B cell (primary cell): ENCODE data around the gene GRM8. TPM values are rescaled to one million over a fixed set of nuclear protein-coding genes. Genes with fewer than 3 reads are reported as not detected.

Experiments used
- ATAC-seq: fragments of 200-7000 bp; cut with Tn5 transposase; one replicate; pipeline ENCODE4 v1.10.0; 2021; ENCODE audit warnings: low read depth, mild to moderate bottlenecking, moderate number of reproducible peaks, moderate library complexity
- CTCF ChIA-PET: fragments of 350-600 bp; sonication (Branson Sonifier 250); formaldehyde crosslinking; loops from one replicate; lab custom pipeline; 2021; ENCODE audit warnings: antibody characterized with exemption, inconsistent platforms; lab: Charles Lee
- POLR2A ChIA-PET: fragments of 350-600 bp; sonication (Branson Sonifier 250); formaldehyde crosslinking; loops from one replicate; lab custom pipeline; 2021; ENCODE audit warnings: antibody characterized with exemption; lab: Charles Lee
- DNase-seq: peaks from one replicate; pipeline ENCODE4 v3.0.0; 2013
- H2AFZ ChIP-seq: 2 replicates; pipeline ENCODE4 v1.6.1; 2012; ENCODE audit warnings: mild to moderate bottlenecking, low read depth, low read length; ENCODE audit not compliant: insufficient read depth, poor library complexity, severe bottlenecking
- H3K27ac ChIP-seq, 2 donors: 1 replicate in 1 of 2; 2 replicates in 1 of 2; pipeline ENCODE4 v1.5.1; 2012 to 2013; ENCODE audit warnings: low read length in 2 of 2, mild to moderate bottlenecking in 2 of 2, moderate library complexity in 1 of 2
- H3K27me3 ChIP-seq, 4 experiments: fragments of 200-600 bp in 1 of 4; sonication (generic) in 1 of 4; replicated peaks in 1 of 4; 1 replicate in 2 of 4; 2 replicates in 2 of 4; pipeline versions ENCODE4 v1.6.1 to v1.7.0; 2013 to 2016; ENCODE audit warnings: low read length in 3 of 4, mild to moderate bottlenecking in 2 of 4, mixed read lengths in 1 of 4, moderate library complexity in 1 of 4; ENCODE audit not compliant: insufficient read depth in 4 of 4, control insufficient read depth in 3 of 4; ENCODE audit errors: control extremely low read depth in 1 of 4
- H3K36me3 ChIP-seq, 2 experiments: replicated peaks in 1 of 2; 1 replicate in 1 of 2; 2 replicates in 1 of 2; pipeline versions ENCODE4 v1.6.1 to v1.7.1; 2013; ENCODE audit warnings: low read length in 1 of 2; ENCODE audit not compliant: insufficient read depth in 2 of 2, control insufficient read depth in 1 of 2; ENCODE audit errors: control extremely low read depth in 1 of 2, extremely low read depth in 1 of 2
- H3K4me1 ChIP-seq, 2 donors: fragments of 200-600 bp in 1 of 2; sonication (generic) in 1 of 2; 1 replicate in 1 of 2; 2 replicates in 1 of 2; pipeline versions ENCODE4 v1.5.1 to v1.6.1; 2013 to 2017; ENCODE audit warnings: low read length in 2 of 2; ENCODE audit not compliant: control insufficient read depth in 2 of 2, insufficient read depth in 2 of 2
- H3K4me2 ChIP-seq: replicated peaks from 2 replicates; pipeline ENCODE3; 2012; ENCODE audit warnings: mild to moderate bottlenecking, low read depth, low read length; ENCODE audit not compliant: poor library complexity, severe bottlenecking
- H3K4me3 ChIP-seq, 5 experiments: fragments of 200-600 bp in 1 of 5; sonication (generic) in 1 of 5; 1 replicate in 3 of 5; 2 replicates in 2 of 5; pipeline versions ENCODE4 v1.5.1 to v1.7.0; 2011 to 2016; ENCODE audit warnings: low read length in 4 of 5, mild to moderate bottlenecking in 4 of 5, low read depth in 2 of 5, control low read depth in 1 of 5, moderate library complexity in 1 of 5; ENCODE audit not compliant: insufficient read depth in 1 of 5; ENCODE audit errors: control extremely low read depth in 1 of 5, extremely low read depth in 1 of 5
- H3K79me2 ChIP-seq: fragments of 200-600 bp; sonication (generic); one replicate; pipeline ENCODE4 v1.6.0; 2016; ENCODE audit warnings: low read length; ENCODE audit not compliant: control insufficient read depth, insufficient read depth
- H3K9ac ChIP-seq: fragments of 200-600 bp; sonication (generic); 2 replicates; pipeline ENCODE4 v1.6.1; 2017; ENCODE audit warnings: mild to moderate bottlenecking, low read length, moderate library complexity
- H3K9me3 ChIP-seq, 3 donors: one replicate each; pipeline versions ENCODE4 v1.6.1 to v1.7.1; 2013; ENCODE audit warnings: low read length in 2 of 3; ENCODE audit not compliant: control insufficient read depth in 2 of 3, insufficient read depth in 1 of 3; ENCODE audit errors: control extremely low read depth in 1 of 3
- H4K20me1 ChIP-seq: 2 replicates; pipeline ENCODE4 v1.6.0; 2012; ENCODE audit warnings: mild to moderate bottlenecking, low read length; ENCODE audit not compliant: insufficient read depth, control insufficient read depth, poor library complexity, severe bottlenecking
- H3K27ac Mint-ChIP-seq: one replicate; pipeline ENCODE4 v1.8.0; 2021; ENCODE audit warnings: mixed read lengths
- H3K27me3 Mint-ChIP-seq: one replicate; pipeline ENCODE4 v1.8.0; 2021; ENCODE audit warnings: mixed read lengths
- H3K4me1 Mint-ChIP-seq: one replicate; pipeline ENCODE4 v1.8.0; 2021; ENCODE audit warnings: mixed read lengths
- H3K4me3 Mint-ChIP-seq: one replicate; pipeline ENCODE4 v1.8.0; 2021; ENCODE audit warnings: mixed read lengths
- H3K9me3 Mint-ChIP-seq: one replicate; pipeline ENCODE4 v1.8.0; 2022; ENCODE audit warnings: mixed read lengths; ENCODE audit not compliant: insufficient read depth
- CTCF ChIP-seq: fragments of 200-600 bp; IDR thresholded peaks from one replicate; pipeline ENCODE4 v1.8.0; 2022; ENCODE audit warnings: antibody characterized with exemption, mild to moderate bottlenecking
- EZH2 ChIP-seq: IDR thresholded peaks from 2 replicates; pipeline ENCODE4 v1.6.1; 2012; ENCODE audit warnings: borderline replicate concordance, low read depth, mild to moderate bottlenecking, moderate library complexity, low read length; ENCODE audit not compliant: insufficient read depth, poor library complexity, severe bottlenecking
- WGBS: methylation state at CpG from one replicate; pipeline ENCODE4 v1.1.5; 2013; ENCODE audit warnings: missing lambda C conversion rate; ENCODE audit not compliant: insufficient coverage; 5-methylcytosine and 5-hydroxymethylcytosine counted together
- intact Hi-C: fragments of 100-400 bp; cut with micrococcal nuclease; formaldehyde crosslinking; loops from one replicate; pipeline ENCODE4 v1.10.0; 2022
- polyA plus RNA-seq: library from polyadenylated mRNA; depleted of rRNA; stranded (reverse); fragments of >200 nt; gene quantifications from 2 replicates; pipeline ENCODE4 v1.2.3, GENCODE V29; 2012
- total RNA-seq, 2 donors: library from RNA; stranded (reverse); fragments of 120-200 nt in 1 of 2; gene quantifications; 1 replicate in 1 of 2; 2 replicates in 1 of 2; pipeline versions ENCODE4 v1.2.3 to v1.2.4, GENCODE V29; 2013 to 2022

Gene GRM8
- total and polyA plus RNA-seq, 2 donors (not counting 1 experiment from before 2014, with no cell fraction given) = not detected

GRCh38 chr7:126818393-126819196 is 434.1 kb downstream of the GRM8 start:
- H3K27me3 Mint-ChIP-seq = peaks cover 6% of the 10 kb centered on the region
- no peak overlapping the region for H3K4me3 Mint-ChIP-seq
- H3K27ac Mint-ChIP-seq = no peak overlapping the region
- DNase-seq (no peak), ATAC-seq (no peak)
- Histone ChIP-seq H3K4me1 (no peaks in the 10 kb centered on the region), H3K9me3 (no peaks in the 10 kb centered on the region), H3K27me3 (no peaks in the 10 kb centered on the region), H3K9ac (no peak overlapping the region), H3K27ac (no peak overlapping the region), H3K4me2 (no peak overlapping the region), H3K36me3 (no peaks in the 10 kb centered on the region), H2AFZ (no peak overlapping the region), H3K79me2 (no peaks in the 10 kb centered on the region), H3K4me3 (no peak overlapping the region), H4K20me1 (no peaks in the 10 kb centered on the region)
- CTCF ChIA-PET = no interaction called here
- H3K4me1 Mint-ChIP-seq = no peaks in the 10 kb centered on the region
- no peaks in the 10 kb centered on the region for H3K9me3 Mint-ChIP-seq
- POLR2A ChIA-PET = no interaction called here
- intact Hi-C loops = no loop called here
- TF ChIP-seq EZH2 (no peak), CTCF (no peak)
- WGBS = 88% methylated on average over 2 of the region's 3 CpGs

GRCh38 chr7:126809188-126809587 is 443.6 kb downstream of the GRM8 start:
- no peaks in the 10 kb centered on the region for H3K36me3 ChIP-seq
- no peaks in the 10 kb centered on the region for H3K27me3 ChIP-seq
- H3K9me3 ChIP-seq = peaks cover 0 to 7% (median 0%) of the 10 kb centered on the region in 3 donors
- no peak overlapping the region for H2AFZ ChIP-seq
- no peaks in the 10 kb centered on the region for H3K79me2 ChIP-seq
- no peak for TF ChIP-seq CTCF
- no peak for TF ChIP-seq EZH2
- DNase-seq (no peak), ATAC-seq (no peak)
- POLR2A ChIA-PET = no interaction called here
- H4K20me1 ChIP-seq = no peaks in the 10 kb centered on the region
- H3K4me1 Mint-ChIP-seq = no peaks in the 10 kb centered on the region
- H3K27ac ChIP-seq = no peak overlapping the region
- no peak overlapping the region for H3K27ac Mint-ChIP-seq
- no peak overlapping the region for H3K4me3 ChIP-seq
- CTCF ChIA-PET = no interaction called here
- 80% methylated on average over 1 of the region's 1 CpG for WGBS
- no peaks in the 10 kb centered on the region for H3K4me1 ChIP-seq
- intact Hi-C loops = loop anchor here (10.0 kb wide), 1 partner anchor 446 kb away; the partner anchor contains the start of gene GRM8
- no peak overlapping the region for H3K4me2 ChIP-seq
- H3K9me3 Mint-ChIP-seq = peaks cover 5% of the 10 kb centered on the region
- no peak overlapping the region for H3K4me3 Mint-ChIP-seq
- peaks cover 3% of the 10 kb centered on the region for H3K27me3 Mint-ChIP-seq
- H3K9ac ChIP-seq = no peak overlapping the region
